Measurements from ENCODE around the gene GCK. TPM values are rescaled to one million over a fixed set of nuclear protein-coding genes. Genes with fewer than 3 reads are reported as not detected.
A peak's percentile ranks its signal among the peaks of the same experiment; 100 is the strongest.

The GCK gene
- total RNA-seq, 1 donor from 2014 or later, result 0.37 TPM

DNA sequence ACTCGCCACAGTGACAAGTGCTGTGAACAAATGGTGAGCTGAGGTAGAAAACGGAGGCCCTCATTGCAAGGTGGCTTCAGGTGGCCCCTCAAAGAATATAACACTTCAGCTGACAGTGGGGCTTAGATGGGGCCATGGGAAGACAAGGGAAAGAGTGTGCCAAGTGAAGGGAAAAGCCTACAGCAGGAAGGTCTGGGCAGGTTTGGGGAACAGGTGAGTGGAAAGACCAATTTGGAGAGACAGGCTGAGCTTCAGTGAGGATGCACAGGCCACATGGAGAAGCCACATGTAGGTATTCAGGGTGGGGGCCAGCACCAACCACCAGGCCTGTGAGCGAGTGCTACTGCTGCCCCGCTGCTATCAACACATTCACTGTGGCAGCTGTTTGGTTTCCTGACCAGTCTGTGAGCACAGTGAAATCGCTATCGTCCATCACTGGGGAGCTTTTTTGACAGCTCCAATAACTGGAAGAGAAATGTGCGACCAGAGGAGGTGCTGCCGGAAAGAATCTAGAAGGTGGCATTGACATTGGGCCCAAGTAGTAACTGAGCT is 69.3 kb downstream of the GCK start:
- Mint-ChIP-seq H3K27ac (ENCODE audit: unreplicated experiment) (no peak overlapping the region), H3K9me3 (ENCODE audit: low read depth) (no peaks in the 10 kb centered on the region), H3K4me3 (ENCODE audit: unreplicated experiment) (no peak overlapping the region), H3K4me1 (ENCODE audit: low read depth) (peaks cover 27% of the 10 kb centered on the region), H3K36me3 (ENCODE audit: low read depth) (peaks cover 13% of the 10 kb centered on the region), H3K27me3 (ENCODE audit: low read depth) (no peaks in the 10 kb centered on the region)
- no peak for DNase-seq (ENCODE audit: low spot score)
- TF ChIP-seq, protein P1, sequence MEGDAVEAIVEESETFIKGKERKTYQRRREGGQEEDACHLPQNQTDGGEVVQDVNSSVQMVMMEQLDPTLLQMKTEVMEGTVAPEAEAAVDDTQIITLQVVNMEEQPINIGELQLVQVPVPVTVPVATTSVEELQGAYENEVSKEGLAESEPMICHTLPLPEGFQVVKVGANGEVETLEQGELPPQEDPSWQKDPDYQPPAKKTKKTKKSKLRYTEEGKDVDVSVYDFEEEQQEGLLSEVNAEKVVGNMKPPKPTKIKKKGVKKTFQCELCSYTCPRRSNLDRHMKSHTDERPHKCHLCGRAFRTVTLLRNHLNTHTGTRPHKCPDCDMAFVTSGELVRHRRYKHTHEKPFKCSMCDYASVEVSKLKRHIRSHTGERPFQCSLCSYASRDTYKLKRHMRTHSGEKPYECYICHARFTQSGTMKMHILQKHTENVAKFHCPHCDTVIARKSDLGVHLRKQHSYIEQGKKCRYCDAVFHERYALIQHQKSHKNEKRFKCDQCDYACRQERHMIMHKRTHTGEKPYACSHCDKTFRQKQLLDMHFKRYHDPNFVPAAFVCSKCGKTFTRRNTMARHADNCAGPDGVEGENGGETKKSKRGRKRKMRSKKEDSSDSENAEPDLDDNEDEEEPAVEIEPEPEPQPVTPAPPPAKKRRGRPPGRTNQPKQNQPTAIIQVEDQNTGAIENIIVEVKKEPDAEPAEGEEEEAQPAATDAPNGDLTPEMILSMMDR (IDR thresholded peaks at IDR 0.05), result no peak

DNA sequence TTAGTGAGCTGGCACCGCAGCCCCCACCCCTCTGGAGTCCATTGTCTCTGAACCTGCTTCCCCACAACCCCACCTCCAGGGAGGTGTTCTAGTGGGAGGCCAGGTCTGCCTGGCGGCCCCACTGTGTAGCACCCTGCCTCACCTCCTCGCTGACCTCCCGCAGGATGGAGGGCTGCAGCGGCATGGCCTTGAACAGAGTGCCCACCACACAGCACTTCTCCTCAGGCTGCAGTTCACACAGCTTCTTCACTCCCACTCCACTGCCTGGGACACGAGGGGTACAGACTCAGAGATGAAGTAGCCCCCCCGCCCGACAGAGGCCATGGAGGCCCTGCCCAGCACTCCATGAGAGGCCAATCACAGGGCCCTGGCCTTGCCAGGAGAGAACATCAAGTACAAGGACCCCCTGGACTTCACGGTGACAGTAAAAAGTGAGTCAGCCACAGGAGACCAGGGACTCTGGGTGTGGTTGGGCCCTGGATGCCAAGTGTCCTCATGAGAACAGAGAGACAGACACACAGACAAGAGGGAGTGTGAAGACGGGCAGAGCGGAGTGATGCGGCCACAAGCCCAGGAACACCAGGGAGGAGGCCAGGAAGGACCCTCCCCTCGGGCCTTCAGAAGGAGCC is 71.3 kb downstream of the GCK start:
- no peaks in the 10 kb centered on the region for H3K9me3 Mint-ChIP-seq (ENCODE audit: low read depth)
- TF ChIP-seq, protein P1 (IDR thresholded peaks at IDR 0.05), result no peak
- no peaks in the 10 kb centered on the region for H3K27me3 Mint-ChIP-seq (ENCODE audit: low read depth)
- H3K27ac Mint-ChIP-seq (ENCODE audit: unreplicated experiment), result peak overlapping the region; percentile 49
- no peak for DNase-seq (ENCODE audit: low spot score)
- peaks cover 21% of the 10 kb centered on the region for H3K4me1 Mint-ChIP-seq (ENCODE audit: low read depth)
- H3K4me3 Mint-ChIP-seq (ENCODE audit: unreplicated experiment), result no peak overlapping the region
- H3K36me3 Mint-ChIP-seq (ENCODE audit: low read depth), result peaks cover 18% of the 10 kb centered on the region

DNA sequence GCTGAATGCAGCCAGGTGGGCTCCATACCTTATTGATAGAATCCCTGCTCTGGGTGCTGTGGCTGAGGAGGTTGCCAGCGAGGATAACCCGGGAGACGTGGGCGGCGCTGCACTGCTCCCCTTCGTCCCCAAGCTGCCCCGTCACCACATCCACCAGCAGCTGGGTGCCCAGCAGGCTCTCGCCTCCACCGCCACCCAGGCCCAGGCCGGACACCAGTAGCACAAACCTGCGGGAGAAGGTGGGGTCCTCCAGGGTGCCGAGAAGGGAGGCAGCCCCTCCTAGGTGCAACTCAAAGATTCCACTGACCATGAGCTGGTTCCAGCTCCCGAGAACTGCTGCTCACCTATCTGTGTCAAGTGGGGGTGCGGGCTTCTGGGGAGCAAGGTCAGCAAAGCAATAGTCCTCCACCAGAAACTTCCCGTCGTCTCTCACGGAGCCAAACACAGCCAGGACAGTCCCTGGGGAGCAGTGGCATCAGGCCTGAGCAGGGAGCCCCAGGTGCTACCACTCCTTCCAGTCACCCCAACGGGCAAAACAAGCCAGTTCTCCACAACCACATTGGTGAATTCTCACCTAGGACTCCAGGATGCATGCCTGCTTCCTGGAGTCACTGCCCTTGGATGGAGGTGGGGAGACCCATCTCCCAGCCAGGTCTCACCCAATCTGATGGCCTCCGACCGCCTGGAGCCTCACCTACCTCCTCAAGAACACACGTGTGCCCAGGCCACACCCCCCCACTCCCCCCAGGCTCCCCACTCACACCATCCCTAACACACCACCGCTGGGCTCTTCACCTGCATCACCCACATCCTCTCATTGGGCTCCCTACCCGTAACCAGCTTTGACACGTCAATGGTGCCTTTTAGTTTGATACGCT is 72.2 kb downstream of the GCK start:
- no peaks in the 10 kb centered on the region for H3K9me3 Mint-ChIP-seq (ENCODE audit: low read depth)
- no peak for DNase-seq (ENCODE audit: low spot score)
- peaks cover 12% of the 10 kb centered on the region for H3K4me1 Mint-ChIP-seq (ENCODE audit: low read depth)
- TF ChIP-seq, protein P1 (IDR thresholded peaks at IDR 0.05), result no peak
- no peaks in the 10 kb centered on the region for H3K27me3 Mint-ChIP-seq (ENCODE audit: low read depth)
- peak overlapping the region; percentile 51 for H3K27ac Mint-ChIP-seq (ENCODE audit: unreplicated experiment)
- H3K36me3 Mint-ChIP-seq (ENCODE audit: low read depth), result peaks cover 18% of the 10 kb centered on the region
- no peak overlapping the region for H3K4me3 Mint-ChIP-seq (ENCODE audit: unreplicated experiment)

DNA sequence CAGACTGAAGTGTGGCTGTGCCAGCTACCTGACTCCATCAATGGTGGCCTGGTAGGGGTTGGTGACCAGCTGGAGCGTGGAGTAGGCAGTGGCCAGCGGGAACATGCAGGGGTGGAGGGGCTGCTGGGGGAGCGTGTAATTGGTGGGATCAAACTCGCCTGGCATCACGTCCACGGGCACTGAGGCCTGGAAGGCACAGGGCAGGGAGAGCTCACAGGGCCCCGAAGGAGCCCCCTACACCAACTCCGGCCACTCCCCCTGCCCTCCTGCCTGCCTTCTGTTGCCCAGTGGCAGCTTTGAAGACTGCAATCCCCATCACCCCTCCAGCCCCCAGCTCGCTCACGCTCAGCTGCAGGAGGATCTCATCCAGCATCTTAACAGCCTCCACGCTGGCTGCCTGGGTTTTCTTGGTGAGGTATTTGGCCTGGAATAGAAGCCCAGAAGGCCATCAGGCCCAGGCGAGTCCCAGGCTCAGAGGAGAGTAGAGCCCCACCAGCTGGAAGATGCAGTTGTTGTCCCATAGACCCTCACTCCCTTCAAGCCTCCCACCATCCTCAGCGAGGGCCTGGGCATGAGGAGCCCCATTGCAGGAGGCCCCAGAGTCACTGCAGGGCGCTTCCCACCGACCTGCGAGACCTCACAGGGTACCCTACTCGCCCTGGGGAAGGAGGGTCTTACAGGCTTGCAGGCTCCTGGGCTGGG is 73.0 kb downstream of the GCK start:
- Mint-ChIP-seq H3K4me1 (ENCODE audit: low read depth) (peaks cover 10% of the 10 kb centered on the region), H3K27ac (ENCODE audit: unreplicated experiment) (no peak overlapping the region), H3K4me3 (ENCODE audit: unreplicated experiment) (no peak overlapping the region), H3K36me3 (ENCODE audit: low read depth) (peaks cover 24% of the 10 kb centered on the region), H3K9me3 (ENCODE audit: low read depth) (no peaks in the 10 kb centered on the region), H3K27me3 (ENCODE audit: low read depth) (no peaks in the 10 kb centered on the region)
- TF ChIP-seq, protein P1 (IDR thresholded peaks at IDR 0.05), result no peak
- no peak for DNase-seq (ENCODE audit: low spot score)
